Hematopoietic multipotent progenitor cell treated with erythropoietin and hydrocortisone succinate and interleukin-3 and kit ligand, for 15 days (in vitro differentiated cells): ENCODE measurements around the gene RNU2-1.
"Not testable (repeated sequence)": the region's sequence is repeated elsewhere in the genome, so short reads cannot be mapped to it uniquely, and the experiment has no call there.

Experiments used
- DNase-seq: peaks from one replicate; pipeline ENCODE4 v3.0.0-alpha.2; 2015; ENCODE audit warnings: low spot score

RNU2-1 gene

DNA sequence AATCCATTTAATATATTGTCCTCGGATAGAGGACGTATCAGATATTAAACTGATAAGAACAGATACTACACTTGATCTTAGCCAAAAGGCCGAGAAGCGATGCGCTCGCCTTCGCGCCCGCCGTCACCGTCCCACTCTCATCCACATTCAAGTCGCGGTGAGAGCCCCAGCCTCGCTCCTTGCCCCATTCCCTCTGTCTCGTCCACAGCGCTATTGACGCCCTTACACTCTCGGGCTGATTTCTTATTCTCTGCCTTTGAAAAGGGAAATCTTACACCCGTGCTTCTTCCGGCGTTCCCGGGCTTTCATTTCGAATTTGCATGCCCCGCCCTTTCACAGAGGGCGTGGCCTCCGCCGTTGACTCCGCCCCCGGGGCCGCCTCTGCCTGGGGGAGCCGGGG lies at the start of gene RNU2-1:
TSS of gene RNU2-1 (minus strand) at position 101 of the 400 bp plus-strand sequence.
- not testable (repeated sequence) for DNase-seq

DNA sequence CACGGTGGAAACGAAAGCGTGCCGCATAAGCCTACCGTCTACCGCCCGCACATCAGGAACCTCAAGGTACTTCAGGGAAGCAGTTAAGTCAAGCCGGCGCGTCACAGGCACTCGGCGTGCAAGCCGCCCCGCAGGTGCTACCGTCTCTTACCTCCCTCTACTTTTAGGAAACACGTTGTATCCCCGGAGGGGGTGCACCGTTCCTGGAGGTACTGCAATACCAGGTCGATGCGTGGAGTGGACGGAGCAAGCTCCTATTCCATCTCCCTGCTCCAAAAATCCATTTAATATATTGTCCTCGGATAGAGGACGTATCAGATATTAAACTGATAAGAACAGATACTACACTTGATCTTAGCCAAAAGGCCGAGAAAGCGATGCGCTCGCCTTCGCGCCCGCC lies 39.1 kb upstream of the RNU2-1 start:
- not testable (repeated sequence) for DNase-seq

DNA sequence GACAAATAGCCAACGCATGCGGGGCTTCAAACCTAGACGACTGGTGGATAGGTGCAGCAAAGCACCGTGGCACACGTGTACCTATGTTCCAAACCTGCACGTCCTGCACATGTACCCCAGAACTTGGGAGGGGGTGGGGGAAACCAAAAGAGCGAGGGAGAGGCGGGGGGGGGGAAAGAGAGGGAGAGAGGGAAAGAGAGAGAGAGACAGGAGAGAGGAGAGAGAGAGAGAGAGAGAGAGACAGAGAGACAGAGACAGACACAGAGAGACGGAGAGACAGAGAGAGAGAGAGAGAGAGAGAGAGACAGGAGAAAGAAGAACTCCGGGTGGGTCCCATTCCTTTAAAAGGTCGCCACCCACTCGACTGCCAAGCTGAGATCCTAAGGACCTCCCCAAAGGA lies 38.7 kb upstream of the RNU2-1 start:
- DNase-seq, result not testable (repeated sequence)

DNA sequence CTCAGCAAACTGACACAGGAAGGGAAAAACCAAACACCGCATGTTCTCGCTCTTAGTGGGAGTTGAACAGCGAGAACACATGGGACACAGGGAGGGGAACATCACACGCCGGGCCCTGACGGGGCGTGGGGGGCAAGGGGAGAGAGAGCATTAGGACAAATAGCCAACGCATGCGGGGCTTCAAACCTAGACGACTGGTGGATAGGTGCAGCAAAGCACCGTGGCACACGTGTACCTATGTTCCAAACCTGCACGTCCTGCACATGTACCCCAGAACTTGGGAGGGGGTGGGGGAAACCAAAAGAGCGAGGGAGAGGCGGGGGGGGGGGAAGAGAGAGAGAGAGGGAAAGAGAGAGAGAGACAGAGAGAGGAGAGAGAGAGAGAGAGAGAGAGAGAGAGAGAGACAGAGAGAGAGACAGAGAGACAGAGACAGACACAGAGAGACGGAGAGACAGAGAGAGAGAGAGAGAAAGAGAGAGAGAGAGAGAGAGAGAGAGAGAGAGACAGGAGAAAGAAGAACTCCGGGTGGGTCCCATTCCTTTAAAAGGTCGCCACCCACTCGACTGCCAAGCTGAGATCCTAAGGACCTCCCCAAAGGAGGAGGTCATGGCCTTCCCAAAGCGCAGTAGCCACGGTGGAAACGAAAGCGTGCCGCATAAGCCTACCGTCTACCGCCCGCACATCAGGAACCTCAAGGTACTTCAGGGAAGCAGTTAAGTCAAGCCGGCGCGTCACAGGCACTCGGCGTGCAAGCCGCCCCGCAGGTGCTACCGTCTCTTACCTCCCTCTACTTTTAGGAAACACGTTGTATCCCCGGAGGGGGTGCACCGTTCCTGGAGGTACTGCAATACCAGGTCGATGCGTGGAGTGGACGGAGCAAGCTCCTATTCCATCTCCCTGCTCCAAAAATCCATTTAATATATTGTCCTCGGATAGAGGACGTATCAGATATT lies 37.1 kb upstream of the RNU2-1 start:
- not testable (repeated sequence) for DNase-seq

DNA sequence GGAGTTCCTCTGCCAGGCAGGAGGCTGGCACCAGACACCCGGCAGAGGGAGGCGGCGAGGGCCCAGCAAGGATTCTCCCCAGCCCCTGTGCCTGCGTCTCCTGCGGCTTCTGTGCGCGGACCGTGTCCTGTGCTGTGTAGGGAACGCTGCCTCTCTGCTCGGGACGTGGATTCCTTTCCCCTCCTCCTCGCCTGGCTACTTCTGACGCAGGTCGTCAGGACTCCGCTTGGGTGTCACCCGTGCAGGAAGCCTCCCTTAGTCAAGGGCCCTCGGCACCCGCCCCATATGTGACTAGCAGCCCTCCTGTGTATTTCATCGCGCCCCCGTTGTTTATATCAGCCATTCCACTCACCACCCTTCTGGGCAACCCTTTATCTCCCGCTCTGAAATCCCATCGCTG lies 12.7 kb upstream of the RNU2-1 start:
- not testable (repeated sequence) for DNase-seq

DNA sequence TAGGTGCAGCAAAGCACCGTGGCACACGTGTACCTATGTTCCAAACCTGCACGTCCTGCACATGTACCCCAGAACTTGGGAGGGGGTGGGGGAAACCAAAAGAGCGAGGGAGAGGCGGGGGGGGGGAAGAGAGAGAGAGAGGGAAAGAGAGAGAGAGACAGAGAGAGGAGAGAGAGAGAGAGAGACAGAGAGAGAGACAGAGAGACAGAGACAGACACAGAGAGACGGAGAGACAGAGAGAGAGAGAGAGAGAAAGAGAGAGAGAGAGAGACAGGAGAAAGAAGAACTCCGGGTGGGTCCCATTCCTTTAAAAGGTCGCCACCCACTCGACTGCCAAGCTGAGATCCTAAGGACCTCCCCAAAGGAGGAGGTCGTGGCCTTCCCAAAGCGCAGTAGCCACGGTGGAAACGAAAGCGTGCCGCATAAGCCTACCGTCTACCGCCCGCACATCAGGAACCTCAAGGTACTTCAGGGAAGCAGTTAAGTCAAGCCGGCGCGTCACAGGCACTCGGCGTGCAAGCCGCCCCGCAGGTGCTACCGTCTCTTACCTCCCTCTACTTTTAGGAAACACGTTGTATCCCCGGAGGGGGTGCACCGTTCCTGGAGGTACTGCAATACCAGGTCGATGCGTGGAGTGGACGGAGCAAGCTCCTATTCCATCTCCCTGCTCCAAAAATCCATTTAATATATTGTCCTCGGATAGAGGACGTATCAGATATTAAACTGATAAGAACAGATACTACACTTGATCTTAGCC lies 7.0 kb upstream of the RNU2-1 start:
- DNase-seq, result not testable (repeated sequence)

DNA sequence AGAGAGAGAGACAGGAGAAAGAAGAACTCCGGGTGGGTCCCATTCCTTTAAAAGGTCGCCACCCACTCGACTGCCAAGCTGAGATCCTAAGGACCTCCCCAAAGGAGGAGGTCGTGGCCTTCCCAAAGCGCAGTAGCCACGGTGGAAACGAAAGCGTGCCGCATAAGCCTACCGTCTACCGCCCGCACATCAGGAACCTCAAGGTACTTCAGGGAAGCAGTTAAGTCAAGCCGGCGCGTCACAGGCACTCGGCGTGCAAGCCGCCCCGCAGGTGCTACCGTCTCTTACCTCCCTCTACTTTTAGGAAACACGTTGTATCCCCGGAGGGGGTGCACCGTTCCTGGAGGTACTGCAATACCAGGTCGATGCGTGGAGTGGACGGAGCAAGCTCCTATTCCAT lies 5.8 kb upstream of the RNU2-1 start:
- DNase-seq, result not testable (repeated sequence)

DNA sequence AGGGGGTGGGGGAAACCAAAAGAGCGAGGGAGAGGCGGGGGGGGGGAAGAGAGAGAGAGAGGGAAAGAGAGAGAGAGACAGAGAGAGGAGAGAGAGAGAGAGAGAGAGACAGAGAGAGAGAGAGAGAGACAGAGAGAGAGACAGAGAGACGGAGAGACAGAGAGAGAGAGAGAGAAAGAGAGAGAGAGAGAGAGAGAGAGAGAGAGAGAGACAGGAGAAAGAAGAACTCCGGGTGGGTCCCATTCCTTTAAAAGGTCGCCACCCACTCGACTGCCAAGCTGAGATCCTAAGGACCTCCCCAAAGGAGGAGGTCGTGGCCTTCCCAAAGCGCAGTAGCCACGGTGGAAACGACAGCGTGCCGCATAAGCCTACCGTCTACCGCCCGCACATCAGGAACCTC lies 514 bp downstream of the RNU2-1 start:
- not testable (repeated sequence) for DNase-seq

DNA sequence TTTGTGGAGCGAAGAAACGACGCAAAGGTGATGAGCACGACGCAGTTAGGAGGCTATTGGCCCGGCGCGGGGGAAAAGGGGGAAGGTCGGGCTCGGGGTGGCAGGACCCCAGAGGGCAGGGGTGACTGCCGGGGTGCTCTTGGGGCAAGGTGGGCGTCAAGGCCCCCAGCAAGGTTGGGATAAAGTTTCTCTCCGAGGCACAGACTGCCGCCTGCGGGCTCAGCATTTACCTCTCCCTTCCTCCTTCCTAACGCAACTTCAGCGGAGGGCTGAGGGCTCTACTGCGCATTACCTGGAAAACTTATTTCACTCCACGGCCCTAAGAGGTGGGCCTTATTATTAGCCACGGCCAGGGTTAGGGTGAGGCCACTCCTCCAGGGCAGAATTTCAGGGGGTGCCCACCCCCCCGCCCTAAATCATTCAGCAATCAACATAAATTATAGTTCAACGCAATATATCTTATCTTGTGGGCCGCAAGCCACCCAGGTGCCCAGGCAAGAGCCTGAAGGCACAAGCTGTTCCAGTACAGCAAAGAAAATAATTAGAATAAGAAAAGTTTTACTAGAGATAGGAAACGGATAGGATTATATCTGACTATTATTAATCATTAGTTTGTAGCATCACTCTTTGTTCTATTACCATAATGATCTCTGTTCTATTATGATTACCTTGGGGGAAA lies 1.6 kb downstream of the RNU2-1 start:
- peak; percentile 17 for DNase-seq

DNA sequence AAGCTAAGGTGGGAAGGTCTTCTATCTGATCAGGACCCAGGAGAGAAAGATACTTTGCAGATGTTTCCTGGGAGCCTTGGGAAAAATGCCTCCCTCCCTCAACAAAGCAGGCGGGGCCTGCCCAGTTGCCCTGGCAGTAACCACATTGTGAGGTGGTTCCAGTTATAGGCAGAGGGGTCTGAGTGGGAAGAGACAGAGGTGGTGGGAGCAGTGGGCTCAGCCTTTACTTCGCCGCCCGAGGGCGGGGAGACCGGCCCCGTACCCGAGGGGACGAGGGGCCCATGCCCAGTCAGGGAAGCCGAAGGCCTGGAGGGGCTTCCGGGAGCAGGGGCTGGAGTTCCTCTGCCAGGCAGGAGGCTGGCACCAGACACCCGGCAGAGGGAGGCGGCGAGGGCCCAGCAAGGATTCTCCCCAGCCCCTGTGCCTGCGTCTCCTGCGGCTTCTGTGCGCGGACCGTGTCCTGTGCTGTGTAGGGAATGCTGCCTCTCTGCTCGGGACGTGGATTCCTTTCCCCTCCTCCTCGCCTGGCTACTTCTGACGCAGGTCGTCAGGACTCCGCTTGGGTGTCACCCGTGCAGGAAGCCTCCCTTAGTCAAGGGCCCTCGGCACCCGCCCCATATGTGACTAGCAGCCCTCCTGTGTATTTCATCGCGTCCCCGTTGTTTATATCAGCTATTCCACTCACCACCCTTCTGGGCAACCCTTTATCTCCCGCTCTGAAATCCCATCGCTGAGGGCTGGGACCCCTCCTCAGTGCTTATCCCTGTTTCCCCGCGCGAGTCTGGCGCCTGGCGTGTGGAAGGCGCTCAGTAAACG lies 2.4 kb downstream of the RNU2-1 start:
- DNase-seq, result not testable (repeated sequence)

DNA sequence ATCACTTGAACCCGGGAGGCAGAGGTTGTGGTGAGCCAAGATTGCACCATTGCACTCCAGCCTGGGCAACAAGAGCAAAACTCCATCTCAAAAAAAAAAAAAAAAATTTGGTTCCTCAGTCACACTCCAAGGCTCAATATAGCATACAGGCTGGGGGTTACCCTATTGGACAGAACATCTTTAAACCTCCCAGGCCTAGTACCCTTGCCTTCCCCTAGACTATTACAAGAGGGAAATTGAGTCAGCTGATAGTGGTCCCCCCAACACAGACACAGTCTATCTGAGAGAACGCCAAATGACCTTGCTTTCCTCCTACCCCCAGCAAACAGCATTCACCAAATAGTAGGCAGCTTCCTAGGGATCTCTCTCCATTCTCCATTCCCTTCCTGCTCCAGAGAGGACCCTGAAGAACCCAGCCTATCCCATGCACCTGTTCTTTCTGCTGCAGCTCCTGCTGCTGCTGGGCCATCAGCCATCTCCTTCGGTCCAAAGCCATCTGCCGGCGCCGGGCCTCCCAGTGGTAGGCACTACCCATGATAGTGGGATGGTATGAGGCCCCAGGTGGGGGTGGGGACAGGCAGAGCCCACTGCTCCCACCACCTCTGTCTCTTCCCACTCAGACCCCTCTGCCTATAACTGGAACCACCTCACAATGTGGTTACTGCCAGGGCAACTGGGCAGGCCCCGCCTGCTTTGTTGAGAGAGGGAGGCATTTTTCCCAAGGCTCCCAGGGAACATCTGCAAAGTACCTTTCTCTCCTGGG lies 5.6 kb downstream of the RNU2-1 start, which contains the start of gene CCDC200:
TSS of gene CCDC200 (minus strand) at position 604 of the 763 bp plus-strand sequence. CDS start at position 535, 69 bp downstream.
- not testable (repeated sequence) for DNase-seq

DNA sequence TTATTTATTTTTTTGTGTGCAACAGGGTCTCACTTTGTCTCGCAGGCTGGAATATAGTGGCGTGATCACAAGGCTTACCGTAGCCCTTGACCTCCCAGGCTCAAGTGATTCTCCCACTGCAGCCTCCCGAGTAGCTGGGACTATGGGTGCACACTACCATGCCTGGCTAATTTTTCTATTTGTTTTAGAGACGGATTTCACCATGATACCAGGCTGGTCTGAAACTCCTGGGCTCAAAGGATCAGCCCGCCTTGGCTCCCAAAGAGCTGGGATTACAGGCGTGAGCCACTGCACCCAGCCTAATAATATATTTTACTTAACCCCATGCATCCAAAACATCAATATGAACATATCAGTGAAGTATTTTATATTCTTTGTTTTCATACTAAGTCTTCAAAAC lies 7.4 kb downstream of the RNU2-1 start:
- DNase-seq, result no peak

DNA sequence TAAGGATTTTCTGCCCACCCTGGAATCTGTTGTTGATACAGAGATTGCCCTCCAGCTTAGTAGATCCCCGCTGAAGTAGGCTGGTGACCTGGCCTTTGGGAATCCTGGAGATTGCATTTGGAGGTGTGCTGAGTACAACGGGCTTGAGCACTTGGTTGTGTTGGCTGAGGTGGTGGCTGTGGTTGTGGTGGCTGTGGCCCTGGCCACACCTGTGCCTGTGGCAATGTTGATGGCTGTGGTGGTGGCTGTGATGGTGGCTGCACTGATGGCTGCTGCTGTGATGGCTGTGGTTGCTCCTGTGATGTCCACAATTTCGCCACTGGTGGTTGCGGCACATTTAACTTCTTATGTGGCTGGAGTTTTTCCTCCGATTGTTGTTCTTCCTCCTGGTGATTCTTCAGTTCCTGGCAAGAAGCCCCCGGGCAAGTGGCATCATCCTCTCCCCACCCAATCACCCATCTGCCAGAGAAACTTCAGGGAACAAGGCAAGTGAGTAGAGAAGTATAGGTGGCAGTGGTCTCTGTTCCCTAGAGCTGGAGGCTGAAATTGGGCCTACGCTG lies 9.6 kb downstream of the RNU2-1 start:
- DNase-seq, result no peak

DNA sequence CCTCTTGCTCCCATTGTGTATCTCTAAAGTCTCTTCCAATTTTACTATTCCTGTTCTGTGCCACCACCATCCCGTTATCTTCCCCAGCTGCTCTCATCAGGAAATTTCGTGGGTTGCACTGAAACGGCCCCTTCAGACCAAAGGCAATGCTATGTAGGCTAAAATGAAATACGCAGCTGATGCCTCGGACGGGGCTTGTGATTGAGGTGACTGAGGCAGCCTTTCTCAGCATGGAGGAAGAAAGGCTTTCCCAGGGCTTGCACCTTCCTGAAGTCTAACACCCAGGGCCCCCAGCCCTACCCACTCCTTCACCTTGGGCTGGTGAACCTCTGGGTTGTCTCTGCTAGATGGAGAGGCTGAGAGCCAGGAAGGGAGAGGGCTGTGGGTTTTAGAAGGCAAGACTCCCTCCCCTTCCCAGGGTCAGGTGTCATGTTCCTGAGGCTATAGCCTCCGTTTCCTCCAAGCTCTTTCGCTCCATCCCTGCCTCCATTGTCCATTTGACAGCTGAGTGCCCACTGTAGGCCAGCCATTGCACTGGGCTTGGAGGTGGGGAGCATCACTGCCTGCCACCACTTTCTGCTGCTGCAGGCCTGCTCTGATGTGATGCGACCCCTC lies 13.2 kb downstream of the RNU2-1 start:
- no peak for DNase-seq

DNA sequence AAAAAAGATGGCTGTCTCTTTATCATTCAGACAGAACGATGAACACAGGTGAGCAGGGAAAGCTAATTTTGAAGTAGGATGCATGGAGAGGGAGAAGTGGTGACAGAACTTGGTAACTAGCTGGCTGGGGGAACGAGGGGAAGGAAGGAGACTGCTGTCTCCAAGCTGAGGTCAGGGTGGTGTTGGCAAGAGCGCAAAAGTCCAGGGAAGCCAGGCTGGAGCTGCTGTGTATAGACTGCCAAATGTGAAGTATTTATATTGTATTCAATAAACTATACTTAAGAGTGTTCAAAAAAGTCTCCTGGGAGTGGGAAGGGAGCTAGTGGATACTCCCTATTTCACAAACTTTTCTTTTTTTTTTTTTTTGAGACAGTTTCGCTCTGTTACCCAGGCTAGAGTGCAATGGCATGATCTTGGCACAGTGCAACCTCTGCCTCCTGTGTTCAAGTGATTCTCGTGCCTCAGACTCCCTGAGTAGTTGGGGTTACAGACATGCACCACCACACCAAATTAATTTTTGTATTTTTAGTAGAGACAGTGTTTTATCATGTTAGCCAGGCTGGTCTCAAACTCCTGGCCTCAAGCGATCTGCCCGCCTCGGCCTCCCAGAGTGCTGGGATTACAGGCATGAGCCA lies 13.9 kb downstream of the RNU2-1 start:
- no peak for DNase-seq

DNA sequence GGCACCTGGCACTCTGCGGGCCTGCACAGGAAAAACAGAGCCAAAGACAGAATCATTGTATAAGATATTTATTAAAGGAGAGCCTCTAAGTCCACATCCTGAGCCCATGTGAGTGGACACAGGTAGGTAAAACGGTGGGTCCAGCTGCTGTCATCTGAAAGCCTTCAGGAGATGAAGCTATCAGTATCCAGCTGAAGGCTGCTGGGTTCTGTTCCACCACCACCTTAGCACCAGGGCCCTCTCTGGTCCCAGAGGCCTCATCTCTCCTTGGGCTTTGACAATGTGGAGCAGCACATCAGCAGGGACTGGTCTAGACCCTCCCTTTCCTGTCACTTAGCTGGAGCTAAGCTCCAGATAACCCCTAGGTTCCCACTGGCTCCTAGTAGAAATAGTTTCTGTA lies 14.8 kb downstream of the RNU2-1 start:
- DNase-seq, result no peak

DNA sequence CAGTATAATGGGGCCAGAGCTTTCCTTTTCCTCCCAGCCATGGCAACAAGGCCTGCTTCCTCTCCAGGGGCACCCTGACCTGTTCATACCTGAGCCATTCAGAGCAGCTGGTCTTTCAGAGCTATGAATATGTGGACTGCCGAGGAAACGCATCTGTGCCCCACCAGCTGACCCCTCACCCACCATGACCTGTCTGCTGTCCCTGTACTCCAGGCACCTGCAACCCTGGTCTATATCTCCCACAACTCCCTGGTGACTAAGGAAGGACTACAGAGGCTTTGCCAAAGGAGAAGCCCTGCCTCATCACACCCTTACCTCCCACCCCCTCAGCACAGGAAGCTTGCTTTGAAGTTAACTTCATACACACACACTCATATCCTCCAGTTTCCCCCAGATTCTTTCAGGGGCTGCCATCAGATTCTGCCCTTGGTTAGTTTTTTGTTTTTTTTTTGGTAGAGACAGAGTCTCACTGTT lies 16.1 kb downstream of the RNU2-1 start:
- DNase-seq, result no peak

DNA sequence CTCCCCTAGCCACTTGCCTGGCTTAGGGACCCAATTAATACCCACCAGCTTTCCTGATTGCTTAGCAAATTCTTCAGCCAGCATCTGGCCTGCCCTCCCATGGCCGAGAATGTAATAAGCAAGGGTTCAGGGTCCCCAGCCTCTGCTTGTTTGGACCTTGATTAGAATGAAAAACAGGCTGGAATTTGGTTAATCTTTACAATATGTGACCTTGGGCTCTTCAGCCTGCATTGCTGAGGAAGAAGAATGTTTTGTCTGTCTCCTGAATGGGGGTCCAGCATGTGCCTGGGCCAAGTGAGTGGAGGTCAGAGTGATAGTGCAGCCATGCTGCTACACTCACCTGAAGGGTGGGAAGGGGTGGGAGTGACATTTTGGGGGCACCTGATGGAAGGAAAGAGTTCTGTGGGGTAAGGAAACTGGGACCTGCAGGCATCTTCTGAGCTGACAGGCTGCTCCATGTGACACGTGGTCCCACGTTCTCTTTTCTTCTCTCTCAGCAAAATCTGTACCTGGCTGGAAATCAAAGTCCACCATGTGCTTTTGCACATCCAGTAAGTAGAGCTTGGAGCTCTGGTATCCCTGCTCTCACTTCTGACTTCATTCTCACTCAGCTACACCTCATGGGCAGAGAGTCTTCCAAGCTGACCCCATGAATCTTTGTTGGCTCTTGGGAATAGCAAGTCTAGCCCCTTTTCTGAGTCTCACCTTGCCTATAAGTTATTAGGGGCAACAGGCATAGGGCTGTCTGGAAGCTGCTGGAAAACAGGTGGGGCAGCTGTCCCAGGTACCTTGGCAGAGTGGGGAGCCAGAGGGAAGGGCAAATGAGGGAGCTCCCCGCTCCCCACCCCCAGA lies 16.8 kb downstream of the RNU2-1 start:
- DNase-seq, result no peak
